Activated CD4-positive, alpha-beta T cell treated with anti-CD3 and anti-CD28 coated beads for 24 hours (primary cell): ENCODE data around the gene TSR3.

Experiments
- DNase-seq, 2 donors: peaks; one replicate each; pipeline ENCODE4 v3.0.0-alpha.2; 2020; ENCODE audit warnings: low read depth in 2 of 2

Gene TSR3

DNA sequence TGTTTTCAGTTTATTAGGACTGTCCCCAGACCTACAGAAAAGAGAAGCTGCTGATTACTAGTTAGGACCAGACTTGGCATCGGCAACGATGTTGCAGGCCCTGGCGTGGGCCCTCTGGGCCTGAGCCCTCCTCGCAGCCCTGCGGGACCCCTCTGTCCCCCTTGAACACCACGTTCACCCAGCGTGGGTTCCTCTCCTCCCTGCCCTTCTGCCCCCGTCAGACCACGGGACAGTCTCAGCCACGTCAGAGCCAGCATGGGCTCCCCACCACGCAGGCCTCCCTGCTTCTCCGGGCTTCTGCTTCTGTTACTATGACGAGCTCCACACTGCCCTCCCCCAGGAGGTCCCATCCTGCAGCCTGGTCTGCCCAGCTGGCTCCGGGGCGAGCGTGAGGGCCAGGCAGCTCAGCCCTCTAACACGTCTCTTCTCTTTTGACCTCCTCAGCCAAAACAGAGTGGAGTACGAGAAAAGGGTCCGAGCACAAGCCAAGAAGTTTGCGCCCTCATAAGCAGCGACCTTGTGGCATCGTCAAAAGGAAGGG lies 27.3 kb downstream of the TSR3 start:
- DNase-seq = no peak

DNA sequence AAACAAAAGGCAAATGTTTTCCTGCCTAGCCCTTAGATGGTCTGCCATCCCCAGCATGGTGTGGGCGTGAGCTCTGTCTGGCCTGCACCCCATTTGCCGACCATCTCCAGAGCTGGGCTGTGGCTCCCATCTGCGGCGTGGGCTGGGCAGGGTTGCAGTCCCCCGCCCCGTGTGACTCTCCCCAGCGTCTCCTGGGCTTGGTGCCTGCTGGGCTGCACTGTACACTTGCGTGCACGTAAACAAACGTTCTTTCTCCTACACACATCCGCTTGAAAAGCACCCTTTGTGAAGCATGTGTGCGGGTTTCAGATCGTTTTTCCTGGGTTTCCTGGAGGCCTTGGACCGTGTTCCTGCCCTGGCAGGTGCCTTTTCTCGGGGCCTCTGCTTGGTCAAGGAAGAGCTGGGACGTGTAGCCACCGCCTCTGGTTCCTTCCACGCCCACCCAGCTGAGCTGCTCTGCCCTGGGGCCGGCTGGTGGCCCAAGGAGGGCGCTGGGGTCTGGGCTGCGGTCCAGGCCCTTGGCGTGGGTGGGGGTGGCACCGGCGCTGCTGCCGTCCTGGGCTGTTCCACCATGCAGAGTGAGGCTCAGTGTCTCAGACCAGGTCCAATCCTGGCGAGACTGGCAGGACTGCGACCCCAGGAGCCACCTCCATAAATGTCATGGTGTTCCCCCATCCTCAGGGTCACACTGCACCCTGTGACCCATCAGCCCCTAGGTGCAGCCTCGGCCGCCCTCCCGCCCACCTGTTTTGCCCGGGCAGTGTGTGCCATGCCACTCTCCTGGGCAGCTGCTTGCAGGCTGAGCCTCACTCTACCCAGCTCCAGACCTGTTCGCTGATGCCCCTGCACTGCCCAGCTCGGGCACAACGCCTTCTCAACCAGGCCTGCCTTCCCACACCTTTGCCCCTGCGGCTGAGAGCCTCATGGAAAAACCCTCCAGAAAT lies 28.1 kb downstream of the TSR3 start:
- DNase-seq = no peak

DNA sequence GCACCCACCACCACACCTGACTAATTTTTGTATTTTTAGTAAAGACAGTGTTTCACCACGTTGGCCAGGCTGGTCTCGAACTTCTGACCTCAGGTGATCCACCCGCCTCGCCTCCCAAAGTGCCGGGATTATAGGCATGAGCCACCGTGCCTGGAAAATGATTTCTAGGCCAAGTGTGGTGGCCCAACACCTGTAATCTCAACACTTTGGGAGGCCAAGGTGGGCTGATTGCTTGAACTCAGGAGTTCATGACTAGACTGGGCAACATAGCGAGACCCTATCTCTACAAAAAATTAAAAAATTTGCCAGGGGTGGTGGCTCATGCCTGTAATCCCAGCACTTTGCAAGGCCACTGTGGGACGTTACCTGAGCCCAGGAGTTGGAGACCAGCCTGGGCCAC lies 29.3 kb downstream of the TSR3 start:
- no peak for DNase-seq

DNA sequence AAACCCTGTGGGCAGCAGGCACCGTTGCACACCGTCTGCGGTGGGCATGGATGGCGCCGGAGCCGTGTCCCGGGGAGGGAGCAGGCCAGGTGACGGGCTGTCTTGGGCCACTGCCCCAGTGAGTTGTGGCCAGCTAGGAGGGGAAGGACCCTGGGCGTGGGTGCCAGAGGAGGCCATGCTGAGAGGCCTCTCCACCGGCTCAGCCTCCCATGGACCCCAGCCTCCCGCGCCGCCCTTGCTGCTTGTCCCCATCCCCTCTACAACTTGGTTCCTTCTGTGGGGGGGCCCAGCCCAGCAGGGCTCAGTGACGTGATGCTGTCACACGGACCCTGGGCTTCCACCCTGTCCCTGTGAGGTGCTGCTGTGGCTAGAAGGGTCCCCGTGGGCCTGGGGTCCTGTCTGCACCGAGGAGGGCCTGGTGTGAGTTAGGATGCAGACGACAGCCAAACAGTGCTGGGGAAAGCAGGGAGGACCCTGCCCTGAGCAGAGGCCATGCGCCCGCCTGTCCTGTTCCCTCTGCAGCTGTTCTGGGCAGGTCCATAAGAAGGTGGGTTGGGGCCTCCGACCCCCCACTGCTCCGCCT lies 30.9 kb downstream of the TSR3 start:
- DNase-seq = no peak

DNA sequence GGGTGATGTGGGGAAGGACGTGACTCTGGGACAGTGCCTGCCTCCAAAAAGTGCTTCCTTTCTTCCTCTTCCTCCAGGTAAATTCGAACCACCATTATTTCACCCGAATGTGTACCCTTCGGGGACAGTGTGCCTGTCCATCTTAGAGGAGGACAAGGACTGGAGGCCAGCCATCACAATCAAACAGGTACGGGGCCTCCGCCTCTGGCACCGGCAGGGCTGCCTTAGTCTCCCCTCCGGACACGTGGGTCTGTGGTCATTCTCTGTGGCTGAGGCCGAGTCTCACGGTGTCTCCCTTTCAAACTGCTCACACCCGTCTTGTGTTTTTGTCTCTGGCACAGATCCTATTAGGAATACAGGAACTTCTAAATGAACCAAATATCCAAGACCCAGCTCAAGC lies 31.6 kb downstream of the TSR3 start:
- DNase-seq = no peak

DNA sequence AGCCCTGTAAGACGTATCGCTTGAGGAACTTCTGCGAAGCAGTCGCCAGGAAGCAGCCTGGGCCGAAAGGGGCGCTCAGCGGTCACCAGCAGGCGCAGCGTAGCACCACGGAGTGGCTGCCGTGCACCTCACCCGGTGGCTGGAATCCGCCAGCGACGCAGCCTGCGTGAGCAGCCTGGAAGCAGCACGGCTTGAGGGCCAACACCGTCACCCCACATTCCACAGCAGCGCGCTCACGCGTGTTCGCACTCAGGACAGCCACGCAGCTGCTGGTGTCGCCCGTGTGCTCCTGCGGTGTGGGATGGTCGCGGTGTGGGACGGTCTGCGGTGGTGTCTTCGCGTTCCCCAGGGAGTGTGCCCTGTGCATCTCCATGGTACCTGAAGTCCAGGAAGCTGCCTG lies 32.6 kb downstream of the TSR3 start:
- no peak for DNase-seq

DNA sequence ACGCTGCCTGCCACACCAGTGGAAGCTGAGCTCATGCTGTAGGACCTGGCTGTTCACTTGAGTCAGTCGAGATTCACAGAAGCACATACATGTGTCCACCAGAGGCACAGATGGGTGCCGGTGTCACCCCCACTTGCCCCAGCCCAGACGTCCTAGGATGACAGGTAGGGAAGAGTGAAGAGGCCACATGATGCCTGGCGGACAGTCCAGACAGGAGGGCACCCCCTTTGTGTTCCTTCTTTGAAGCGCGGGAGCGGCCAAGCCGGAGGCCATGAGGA lies 33.5 kb downstream of the TSR3 start:
- DNase-seq = no peak

DNA sequence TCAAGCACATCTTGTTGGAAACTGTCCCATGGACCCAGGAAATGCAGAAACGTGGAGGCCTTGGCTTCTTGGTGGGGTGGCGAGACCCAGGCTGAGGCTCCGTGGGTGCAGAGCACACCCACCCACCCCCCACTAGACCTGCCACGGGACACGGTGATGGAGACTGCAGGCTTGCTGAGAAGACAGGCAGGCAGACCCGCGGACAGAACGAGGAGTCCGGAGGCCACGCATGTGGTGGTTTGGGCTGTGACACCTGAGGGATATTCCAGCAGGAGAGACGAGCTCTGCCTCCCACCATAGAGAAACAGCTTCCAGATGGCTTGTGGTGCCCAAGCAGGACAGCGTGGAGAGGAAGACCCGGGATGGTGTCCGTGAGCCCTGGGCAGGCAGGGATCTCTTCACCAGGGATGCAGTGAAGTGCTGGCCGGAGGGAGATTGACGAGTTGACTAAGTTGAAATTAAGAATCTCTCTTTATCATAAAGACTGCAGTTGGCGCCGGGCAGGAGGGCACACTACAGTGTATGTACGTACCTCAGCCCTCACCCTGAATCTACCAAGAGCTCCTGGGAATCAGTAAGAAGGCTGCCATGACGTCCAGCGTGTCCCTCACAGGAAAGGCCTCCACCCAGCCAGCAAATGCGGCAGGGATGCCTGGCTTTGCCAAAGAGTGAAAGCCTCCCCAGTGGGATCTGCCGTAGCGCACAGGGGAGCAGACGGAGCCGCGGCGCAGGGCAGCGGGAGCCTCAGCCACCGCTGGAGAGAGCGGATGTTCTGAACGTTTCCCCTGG lies 34.0 kb downstream of the TSR3 start:
- DNase-seq = no peak

DNA sequence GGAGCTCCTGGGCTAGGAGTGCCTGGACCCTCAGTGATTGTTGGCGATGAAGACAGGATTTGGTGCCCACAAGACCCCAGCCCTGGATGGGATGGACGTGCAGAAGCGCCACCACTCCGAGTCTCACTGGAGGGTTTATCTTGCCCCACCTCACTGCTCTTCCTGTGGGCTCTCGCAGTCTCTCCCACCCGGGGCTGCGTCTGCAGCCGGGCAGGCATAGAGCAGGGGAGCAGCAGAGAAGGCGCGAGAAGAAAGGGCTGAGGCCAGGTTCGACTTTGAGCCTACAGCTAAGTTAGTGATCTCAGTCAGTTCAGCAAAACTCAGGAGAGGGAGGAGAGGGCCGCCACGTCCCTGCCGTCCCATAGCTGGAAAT lies 35.7 kb downstream of the TSR3 start:
- no peak for DNase-seq

DNA sequence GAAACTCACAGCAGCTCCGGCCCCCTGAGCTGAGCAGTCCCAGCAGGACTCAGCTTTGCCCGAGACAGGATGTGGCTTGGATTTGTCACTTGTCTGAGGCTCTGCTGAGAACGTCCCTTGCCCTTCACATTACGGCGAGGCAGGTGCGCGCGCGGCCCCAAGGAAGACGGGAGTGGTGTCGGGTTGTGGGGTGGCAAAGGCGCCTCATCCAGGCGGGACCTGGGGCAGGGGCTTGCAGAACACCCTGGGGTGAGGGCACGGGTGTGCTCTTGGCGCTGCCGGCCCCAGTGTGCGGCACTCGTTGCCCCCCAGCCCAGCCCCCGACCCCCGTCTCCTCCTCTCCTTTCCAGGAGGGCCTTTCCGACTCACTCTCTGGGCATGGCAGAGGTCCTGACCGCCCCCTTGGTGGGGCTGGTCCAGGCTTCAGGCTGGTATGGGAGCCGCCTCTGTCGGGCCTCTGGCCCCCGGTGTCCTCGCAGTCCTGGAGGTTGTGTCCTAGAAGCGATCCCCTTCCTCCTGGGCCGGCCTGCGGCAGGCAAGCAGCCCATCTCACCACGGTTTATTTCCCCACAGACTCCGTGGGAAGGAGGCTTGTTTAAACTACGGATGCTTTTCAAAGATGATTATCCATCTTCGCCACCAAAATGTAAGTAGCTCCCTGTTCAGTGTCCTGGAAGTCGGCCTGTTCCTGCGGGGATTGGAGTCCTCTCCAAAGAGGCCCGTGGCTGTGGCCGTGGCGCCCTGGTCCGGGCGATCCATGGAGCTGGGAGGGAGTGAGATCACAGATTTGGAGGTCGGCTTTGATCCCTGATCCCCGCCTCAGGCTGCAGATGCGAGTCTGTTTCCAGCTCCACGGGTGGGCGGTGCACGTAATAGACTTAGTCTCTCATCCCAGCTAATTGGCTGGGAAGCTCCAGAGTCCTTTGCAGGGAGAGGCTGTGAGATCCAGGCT lies 36.3 kb downstream of the TSR3 start:
- no peak for DNase-seq

DNA sequence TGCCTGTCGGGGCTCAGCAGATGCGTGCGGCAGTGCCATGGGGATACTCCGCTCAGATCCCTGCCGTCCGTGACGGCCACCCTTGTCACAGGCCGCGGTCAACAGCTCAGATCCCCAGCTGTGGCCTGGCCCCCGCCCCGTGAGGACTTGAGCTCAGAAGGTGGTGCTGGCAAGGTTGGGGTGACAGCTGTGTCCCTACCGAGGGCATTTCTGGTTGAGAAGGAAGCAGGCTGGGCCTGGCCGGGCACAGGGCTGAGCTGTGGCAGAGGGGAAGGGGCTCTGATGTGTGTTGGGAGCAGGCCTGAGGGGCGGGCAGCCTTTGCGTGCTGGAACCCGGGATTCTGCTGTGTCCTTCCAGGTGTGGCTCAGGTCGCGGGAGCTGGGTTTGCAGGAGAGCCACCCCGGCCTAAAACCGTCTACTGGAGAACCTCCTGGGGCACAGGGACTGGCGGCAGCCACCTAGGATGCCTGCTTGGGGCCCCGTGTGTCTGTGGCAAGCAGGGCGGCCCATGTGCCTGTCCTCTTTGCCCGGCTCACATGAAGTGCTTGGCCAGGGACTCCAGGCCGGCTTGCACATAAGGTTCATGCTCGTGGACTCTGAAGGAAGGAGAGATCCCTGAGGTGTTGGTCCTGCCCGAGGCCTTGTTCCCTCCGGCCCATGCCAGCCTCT lies 37.1 kb downstream of the TSR3 start:
- DNase-seq = no peak

DNA sequence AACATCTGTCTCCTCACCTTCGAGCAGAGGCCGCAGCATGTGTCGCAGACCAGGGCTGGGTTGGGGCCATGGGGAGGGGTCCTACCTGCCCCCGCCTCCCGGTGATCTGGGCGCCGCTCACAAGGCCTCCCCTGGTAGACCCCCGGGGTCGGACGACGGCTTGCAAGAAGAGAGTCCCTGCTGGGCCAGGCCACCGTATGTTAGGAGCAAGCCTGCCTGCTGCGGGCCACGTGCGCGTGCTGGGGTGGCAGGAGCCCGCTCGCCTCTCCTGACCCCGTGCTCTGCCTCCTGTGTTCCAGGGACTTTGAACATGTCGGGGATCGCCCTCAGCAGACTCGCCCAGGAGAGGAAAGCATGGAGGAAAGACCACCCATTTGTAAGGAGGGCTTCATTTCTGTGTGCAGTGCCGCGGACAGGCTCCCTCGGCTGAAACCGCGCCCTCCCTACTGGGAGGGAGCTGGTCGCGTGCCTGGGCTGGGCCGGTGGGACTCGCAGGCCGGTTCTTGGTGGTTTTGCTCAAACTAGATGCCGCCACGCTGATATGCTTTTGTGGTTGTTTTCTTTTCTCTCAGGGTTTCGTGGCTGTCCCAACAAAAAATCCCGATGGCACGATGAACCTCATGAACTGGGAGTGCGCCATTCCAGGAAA lies 37.8 kb downstream of the TSR3 start:
- DNase-seq = no peak

DNA sequence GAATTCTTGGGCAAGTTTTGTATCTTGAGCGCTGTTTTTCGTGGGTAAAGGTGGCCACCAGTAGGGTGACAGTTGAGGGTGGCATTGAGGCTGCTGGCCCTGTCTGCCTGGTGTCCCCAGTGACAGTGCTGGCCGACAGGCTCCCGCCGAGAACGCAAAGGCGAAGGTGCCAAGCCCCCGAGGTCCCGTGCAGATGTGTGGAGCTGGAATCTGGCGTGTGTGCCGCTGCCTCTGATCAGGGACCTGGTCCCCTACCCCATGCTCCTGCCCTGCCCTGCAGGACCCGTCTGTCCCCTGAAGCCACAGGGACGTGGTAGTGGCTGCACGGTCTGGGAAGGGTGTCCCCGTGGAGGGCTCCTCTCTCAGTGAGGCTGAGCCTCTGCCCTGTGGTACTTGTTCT lies 38.8 kb downstream of the TSR3 start:
- no peak for DNase-seq

DNA sequence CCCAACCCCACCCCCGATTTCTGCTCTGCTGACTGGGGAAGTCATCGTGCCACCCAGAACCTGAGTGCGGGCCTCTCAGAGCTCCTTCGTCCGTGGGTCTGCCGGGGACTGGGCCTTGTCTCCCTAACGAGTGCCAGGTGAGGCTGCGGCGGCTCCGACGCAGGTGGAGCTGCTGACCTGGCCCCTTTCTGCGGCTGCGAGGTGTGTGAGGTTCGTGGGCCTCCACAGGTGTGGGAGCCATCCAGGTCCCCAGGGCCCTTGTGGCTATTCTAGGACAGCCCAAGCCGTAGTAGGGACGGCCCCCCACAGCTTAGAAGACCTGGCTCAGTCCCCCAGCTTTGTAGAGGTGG lies 39.2 kb downstream of the TSR3 start:
- DNase-seq = no peak

DNA sequence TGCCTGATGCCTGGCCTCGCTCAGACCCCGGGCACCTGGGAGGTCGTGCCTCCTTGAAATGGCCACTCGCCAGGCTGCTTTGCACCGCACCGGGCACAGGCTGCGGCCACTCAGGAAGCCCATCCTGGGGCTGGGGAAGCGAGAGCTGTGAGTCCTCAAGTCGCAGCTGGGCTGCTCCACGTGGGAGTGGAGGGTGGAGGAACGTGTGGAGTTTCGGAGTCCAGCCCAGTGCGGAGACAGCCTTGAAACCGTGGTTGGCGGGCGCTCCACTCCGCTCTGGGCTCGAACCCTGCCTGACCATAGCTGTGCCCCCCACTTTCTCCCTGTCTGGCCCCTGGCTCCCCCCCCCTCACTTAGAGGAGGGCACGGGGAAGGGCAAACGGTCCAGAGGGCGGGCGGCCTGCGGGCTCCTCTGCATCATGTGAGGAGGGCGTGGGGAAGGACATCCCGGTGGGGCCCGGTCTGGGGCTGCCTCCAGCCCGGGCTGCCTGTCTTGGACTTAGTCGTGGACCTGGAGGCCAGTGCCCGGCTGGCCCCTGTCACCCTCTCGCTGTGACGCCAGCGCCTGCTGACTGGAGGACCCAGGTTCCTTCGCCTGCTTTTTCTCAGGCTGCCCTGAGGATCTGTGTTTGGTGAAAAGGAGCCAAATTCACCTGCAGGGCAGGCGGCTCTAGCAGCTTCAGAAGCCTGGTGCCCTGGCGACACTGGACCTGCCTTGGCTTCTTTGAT lies 39.8 kb downstream of the TSR3 start:
- DNase-seq = no peak

DNA sequence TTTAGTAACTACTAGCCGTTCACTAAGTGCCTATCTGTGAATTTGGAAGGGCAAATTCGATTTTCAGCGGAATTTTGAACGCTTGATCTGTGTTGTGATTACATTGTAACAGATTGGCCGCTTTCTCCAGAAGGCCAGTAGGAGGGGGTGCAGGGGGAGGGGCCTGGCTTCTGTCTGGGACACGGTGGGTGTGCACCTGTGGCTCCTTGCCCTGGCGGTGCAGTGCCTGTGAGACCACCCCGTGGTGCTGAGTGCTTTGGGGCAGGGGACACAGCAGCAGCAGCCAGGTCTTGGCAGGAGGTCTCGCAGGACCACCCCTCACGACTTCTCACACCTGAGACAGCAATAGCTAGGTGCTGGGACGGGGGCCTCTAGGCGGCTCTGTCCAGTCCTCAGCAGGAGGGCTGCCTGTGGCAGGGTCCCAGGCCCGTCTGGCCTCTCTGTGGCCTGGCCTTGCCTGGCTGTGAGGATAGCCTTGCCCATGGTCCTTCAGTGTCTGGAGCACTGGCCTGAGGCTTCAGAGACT lies 40.4 kb downstream of the TSR3 start:
- DNase-seq = no peak

DNA sequence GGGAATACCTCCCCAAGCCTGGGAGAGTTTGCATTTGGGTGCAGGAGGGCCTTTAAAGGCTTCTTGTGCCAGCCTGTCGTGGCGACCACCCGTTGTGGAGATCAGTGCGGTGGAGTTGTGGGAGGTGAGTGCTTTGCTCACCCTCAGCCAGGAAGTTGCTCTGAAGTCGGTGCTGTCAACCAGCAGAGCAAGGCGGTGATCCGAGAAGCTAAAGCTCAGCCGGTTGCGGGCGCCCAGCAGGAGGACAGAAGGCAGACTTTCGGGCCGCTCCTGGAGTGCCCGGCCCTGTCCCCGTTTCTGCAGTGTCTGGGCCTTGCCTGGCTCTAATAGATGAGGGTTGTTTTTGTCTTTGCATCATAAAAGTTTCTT lies 40.9 kb downstream of the TSR3 start:
- DNase-seq = no peak

DNA sequence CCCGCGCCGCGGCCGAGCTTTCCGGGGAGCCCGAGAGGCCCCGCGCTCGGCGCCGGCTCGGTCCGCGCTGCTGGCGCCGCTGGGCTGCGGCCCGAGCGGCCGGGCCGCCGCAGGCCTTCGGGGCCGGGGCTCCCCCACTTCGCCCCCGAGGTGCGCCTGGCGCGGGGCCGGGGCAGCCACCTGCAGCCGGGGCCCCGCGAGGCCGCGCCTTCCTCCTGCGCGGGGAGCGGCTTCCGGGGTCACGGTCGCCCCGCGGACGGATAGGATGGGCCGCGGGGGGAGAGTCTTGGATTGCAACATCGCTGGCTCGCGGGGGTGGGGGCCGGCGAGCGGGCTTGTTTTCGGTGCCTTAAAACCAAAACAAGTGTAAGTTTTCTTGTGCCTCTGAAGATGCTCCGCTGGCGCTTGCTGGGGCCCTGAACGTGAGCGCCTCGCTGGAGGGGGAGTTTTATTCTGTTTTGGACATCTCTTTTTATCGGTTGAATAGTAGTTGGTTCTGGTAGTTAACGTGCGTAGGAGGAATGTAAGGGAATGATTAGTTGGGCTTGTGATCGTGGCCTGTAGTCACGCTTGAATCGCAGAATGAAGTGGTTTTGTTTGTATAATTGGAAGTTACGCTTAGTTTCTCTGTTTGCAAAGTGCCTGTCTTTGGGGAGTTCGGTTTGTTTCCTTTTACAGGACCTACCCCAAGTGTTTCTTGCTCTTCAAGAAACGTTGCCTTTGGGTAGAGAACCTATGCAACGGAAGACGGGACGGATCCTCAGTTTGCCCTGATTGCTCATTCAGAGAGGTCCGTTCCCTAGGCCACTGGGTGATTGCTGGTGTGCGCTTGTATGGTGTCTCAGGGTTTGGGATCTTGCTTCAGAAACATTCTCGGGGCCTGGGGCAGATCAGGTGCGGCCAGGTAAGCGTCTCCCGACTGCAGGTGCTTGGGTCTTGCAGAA lies 41.5 kb downstream of the TSR3 start:
- peak; percentile 33 to 35 for DNase-seq
